ENCODE results near the gene SHMT2.

DNA sequence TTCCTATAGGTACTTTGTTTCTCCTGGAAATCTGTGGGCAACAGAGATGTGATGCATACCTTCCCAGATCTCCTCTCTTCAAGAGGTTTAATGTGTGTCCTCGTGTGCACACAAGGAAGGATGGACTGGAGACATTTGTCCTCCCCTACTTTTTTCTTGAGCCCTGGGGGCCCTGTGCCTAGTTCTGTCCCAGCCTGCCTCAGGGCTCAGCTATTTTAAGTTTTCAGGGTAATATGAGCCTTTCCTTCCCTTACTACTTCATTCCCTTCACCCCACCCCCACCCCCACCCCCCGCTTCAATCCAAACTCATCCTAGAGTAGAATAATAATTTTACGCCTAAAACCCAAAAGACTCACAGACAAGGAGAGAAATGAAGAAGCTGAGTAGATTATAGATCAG lies 21.0 kb downstream of the SHMT2 start:
- TF ChIP-seq, protein P1, sequence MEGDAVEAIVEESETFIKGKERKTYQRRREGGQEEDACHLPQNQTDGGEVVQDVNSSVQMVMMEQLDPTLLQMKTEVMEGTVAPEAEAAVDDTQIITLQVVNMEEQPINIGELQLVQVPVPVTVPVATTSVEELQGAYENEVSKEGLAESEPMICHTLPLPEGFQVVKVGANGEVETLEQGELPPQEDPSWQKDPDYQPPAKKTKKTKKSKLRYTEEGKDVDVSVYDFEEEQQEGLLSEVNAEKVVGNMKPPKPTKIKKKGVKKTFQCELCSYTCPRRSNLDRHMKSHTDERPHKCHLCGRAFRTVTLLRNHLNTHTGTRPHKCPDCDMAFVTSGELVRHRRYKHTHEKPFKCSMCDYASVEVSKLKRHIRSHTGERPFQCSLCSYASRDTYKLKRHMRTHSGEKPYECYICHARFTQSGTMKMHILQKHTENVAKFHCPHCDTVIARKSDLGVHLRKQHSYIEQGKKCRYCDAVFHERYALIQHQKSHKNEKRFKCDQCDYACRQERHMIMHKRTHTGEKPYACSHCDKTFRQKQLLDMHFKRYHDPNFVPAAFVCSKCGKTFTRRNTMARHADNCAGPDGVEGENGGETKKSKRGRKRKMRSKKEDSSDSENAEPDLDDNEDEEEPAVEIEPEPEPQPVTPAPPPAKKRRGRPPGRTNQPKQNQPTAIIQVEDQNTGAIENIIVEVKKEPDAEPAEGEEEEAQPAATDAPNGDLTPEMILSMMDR (IDR thresholded peaks at IDR 0.05): no peak
- no peak for TF ChIP-seq POLR2A (IDR thresholded peaks at IDR 0.05)
